Right ventricle myocardium inferior (tissue), 1 donor: Measurements from ENCODE around the gene CHMP2A. TPM values are rescaled to one million over a fixed set of nuclear protein-coding genes. Genes with fewer than 3 reads are reported as not detected.
"Not testable (repeated sequence)": the region's sequence is repeated elsewhere in the genome, so short reads cannot be mapped to it uniquely, and the experiment has no call there.

ENCODE experiments used
- ATAC-seq: fragments of 200-7000 bp; cut with Tn5 transposase; one replicate; pipeline ENCODE4 v1.9.1; 2020; ENCODE audit warnings: mild to moderate bottlenecking, moderate library complexity
- DNase-seq: peaks from one replicate; pipeline ENCODE4 v3.0.0; 2021; ENCODE audit errors: missing footprints
- intact Hi-C: fragments of 100-400 bp; cut with DNase I; formaldehyde crosslinking; loops from one replicate; pipeline ENCODE4 v1.11.0; 2022
- microRNA-seq: library from miRNA; unstranded; fragments of <30 nt; microRNA quantifications from one replicate; pipeline ENCODE4 v1.2.0, GENCODE V29; 2020
- total RNA-seq: library from RNA; stranded (reverse); fragmentation: NEBNext Ultra II Directional; extraction: Animal tissue kit (Norgen Biotek cat#: 25700); gene quantifications from one replicate; pipeline ENCODE4 v1.2.1, GENCODE V29; 2021
- donor health status: DM: no; HTN: yes; CAD: no; lungs with severe emphysema.

The CHMP2A gene
- total RNA-seq, 1 donor from 2014 or later, result 123 TPM

DNA sequence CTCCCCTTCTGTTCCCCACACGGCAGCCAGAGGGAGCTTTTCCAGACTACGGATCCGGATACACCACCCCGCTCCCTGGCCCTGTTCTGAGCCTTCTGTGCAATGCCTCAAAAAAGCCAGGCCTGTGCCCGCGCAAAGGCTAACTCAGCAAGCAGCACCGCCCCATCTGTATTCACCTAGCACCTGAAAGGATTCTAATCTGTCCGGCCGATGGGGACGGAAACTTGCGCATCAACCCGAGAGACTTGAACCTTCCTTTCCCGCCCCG is 35.9 kb downstream of the CHMP2A start:
- ATAC-seq (peak; percentile 62), DNase-seq (peak; percentile 78)
- intact Hi-C loops, result loop anchor here (2.0 kb wide), 1 partner anchor 56 kb away; no protein-coding TSS in a partner anchor

DNA sequence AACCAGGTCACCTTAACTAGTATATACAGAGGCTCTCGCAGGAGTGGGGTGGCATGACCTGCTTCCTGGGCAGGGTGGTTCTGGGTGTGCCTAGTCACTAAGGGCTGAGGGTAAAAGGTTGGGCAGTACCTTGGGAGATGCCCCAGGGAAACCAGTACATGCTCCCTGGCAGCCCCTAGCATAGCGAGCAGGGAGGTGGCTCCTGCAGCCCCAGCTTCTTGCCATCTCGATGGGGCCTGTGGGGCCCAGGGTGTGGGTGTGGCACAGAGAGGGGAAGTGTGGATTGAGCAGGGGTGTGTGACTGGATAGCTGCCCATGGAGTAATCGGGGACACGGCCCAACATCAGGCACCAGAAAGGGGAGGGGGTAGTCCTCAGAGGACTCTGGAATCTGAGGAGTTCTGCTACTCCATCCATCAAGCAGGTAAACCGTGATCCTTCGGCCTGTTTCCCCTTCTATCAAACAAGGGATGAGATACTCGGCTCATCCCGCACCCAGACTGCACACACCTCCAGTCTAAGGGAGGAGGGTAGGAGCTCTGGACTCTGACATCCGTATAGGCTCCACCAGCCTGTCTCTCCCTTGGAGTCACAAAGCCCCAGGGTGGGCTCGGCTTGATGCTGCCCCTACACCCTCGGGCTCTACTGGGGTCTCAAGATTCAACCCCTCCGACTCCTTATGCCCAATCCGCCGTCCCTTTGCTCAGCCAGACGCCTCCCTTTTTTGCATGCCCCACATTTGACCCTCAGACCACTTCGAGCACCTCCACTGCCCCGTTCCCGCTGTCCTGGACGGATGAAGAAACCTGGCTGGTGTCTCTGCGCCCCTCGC is 36.4 kb downstream of the CHMP2A start:
- intact Hi-C loops, result loop anchor here (2.0 kb wide), 1 partner anchor 56 kb away; no protein-coding TSS in a partner anchor
- ATAC-seq, result no peak
- no peak for DNase-seq

DNA sequence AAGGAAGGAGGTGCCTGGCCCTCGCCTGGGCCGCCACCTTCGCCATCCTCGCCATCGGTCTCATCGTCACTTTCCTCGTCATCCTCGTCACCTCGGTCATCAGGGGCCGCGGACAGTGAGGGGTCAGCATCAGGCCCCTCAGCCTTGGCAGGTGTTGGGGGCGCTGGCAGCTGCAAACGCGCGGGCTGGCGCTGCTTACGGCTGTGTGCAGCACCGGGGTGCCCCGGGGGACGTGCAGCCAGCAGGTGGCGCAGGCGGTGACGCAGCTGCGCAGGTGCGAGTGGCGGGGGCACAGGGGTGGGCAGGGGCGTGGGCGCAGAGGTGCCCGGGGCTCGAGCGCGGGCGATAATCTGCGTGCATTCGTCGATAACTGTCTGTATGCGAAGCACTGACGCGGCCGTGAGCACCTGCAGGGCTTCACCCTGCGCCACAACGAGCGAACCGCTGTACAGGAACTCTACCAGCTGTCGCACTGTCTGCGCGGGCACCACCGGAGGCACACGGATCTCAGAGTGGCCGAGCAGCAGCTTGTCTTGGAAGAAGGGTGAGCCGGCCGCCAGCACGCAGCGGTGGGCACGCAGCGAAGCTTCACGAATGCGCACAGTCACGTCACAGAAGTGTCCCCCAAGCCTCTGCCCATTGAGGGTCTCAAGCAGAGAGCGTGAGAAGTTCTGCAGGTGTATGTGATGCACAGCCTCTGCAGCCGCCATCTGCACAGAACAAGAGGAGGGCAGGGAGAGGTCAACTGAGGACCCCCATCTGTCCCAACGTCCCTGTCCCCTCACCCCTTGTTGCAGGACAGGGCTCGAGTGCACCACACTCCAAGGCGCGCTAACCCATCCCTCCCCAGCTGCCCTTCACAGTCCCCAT is 37.7 kb downstream of the CHMP2A start:
- intact Hi-C loops, result no loop called here
- no peak for ATAC-seq
- DNase-seq, result no peak

DNA sequence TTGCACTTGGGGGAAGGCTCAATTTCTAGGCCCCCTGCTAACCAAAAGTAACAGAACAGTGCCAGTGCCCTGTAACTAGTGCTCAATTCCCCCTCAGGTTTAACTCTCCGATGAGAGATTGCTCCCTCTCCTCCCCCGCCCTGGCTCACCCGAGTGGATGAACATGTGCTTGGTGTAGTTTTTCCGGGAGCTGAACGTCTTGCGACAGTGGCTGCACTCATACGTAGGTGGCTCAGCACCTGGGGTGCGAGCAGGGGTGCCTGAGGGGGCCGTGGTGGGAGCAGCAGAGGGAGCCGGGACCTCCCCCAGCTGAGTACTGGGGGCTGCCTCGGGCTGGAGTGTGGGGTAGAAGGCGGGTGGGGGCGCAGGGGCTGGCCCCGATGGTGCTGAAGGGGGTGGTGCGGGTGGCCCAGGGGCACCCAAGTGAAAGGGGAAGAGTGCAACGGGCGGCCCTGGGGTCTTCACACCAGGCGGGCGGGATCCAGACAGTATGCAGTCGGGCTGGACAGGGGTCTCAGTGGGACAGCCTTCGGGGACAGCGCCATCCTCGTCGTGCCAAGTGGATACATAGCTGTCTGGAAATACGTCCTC is 38.6 kb downstream of the CHMP2A start:
- ATAC-seq (no peak), DNase-seq (no peak)
- intact Hi-C loops, result no loop called here

DNA sequence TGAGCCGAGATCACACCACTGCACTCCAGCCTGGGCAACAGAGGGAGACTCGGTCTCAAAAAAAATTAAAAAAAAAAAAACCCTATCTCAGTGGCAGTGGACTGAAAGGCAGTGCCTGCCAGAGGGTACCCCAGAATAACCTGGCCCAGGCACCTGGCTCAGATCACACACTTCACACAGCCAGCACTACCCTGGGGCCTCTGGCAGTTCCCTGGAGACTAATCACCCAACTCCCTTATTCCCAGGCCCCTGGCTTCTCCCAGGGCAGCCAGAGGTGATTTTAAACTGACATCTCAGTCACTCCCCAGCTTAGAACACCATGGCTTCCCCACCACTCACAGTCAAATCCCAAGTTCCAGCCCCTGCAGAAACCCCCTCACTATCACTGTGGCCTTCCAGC is 39.6 kb downstream of the CHMP2A start:
- no peak for ATAC-seq
- no peak for DNase-seq
- intact Hi-C loops, result no loop called here

DNA sequence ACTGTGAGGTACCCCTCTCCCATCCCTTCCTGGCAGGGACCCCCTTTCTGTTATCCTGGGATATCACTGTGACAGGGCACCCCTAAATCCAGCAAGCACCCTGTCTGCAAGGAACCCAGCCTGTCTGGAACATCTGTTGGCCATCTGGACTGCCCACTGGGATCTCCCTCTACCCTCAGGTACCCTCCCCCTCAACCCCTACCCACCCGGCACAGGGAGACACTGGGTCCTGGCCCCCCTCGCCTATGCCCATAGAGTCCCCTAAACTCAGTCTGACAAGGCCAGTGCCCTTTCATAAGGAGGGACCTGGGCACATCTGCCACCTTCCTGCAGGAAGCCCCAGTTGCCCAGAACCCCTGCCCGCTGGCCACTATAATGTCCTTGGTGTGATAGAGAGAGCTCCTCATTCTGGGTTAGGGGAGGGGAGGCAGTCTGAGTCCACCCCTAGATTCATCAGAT is 40.3 kb downstream of the CHMP2A start:
- DNase-seq, result no peak
- intact Hi-C loops, result no loop called here
- no peak for ATAC-seq

DNA sequence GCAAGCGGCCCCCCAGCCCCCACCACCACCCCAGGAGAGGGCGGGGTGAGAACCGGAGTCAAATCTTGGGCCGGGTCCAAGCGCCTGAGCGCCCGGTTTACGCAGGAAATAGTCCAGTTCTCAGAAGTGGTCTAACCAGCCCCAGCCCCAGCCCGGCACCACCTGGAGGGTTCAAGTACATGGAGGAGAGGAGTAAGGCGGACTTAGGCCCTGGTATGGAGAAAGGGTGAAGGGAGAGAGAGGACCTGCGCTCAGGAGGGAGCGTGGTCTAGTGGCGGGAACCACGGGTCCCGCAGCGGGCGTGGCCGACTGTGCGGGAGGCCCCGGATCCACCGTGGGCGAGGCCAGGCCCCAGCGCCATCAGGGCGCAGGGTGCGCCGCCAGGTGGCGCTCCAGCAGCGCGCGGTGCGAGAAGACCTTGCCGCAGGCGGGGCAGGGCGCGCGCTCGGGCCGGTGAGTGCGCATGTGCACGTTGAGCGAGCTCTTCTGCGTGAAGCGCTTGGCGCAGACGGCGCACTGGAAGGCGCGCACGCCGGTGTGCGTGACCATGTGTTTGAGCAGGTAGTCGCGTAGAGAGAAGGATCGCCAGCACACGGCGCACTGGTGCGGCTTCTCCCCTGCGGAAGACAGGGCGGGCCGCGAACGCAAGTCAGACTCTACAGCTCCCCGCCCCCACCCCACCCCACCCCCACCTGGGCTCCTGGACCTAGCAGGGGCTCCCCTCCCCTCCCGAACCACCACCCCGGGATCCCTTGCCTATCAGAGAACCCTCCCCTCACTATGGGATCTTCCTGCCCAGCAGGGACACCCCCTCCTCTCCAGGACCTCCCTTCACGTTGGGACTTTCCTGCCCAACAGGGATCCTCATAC is 41.0 kb downstream of the CHMP2A start:
- ATAC-seq (peak; percentile 93), DNase-seq (peak; percentile 95)
- intact Hi-C loops, result no loop called here

DNA sequence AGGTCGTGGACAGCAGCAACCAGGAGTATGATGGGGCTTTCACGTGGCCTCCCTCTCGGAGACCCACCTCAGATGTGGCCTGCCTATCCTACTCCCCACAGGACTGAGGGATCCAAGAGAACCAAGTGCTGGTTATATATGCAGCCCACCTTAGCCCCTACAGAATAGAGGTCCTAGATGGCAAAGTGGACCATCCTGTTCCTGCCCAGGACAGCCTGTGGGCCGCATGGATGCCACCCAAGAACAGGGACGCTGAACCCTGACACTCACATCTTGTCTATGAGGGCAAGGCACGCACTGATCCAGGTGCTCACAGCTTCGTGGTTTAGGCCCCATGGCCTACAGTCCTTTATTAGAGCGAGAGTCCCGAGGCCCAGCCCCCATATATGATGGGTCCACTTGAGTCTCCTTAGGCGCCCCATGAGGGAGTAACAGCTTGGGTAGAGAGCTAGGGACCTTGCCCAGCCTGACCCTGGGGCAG is 41.7 kb downstream of the CHMP2A start:
- no peak for DNase-seq
- intact Hi-C loops, result no loop called here
- peak; percentile 2 for ATAC-seq

DNA sequence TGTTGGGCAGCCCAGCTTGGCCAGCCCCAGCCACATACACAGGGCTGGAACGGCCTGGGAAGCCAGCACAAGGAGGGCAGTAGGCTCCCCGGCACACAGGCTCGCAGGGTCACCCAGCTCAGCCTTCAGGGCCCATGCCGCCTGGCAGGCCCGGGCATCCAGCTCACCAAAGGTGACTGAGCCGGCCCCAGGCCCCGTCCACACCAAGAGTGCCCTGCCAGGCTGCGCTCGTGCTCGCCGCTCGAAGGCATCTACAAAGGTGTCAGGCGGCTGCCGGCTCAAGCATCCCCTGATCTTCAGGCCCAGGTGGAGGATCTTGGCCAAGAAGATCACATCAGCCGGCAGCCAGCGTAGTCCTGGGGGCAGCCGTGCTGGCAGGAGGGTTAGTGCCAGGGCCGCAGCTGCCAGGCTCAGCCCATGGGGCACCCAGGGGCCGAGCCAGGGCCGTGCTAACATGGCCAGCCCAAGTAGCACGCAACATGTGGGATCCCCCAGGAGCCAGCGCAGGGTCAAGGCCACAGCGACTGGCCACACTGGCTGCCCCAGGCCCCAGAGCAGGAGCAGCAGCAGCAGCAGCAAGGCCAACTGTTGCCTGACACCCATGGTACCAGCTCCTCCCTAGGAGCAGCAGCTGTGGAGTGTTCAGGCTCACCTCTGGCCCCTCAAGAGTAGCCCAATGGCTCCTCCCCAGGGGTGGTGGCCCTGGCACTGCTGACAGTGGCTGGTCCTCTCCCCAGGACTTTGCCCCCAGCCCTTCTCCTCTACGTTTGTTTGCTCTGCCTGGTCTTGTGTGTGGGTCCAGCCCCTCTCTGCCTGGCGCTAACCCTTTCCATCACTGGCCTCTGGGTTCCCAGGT is 43.3 kb downstream of the CHMP2A start, which contains the start of gene SLC27A5:
TSS of gene SLC27A5 (minus strand) at position 640 of the 856 bp plus-strand sequence. CDS start at position 603, 37 bp downstream.
- intact Hi-C loops, result no loop called here
- DNase-seq (no peak), ATAC-seq (no peak)

DNA sequence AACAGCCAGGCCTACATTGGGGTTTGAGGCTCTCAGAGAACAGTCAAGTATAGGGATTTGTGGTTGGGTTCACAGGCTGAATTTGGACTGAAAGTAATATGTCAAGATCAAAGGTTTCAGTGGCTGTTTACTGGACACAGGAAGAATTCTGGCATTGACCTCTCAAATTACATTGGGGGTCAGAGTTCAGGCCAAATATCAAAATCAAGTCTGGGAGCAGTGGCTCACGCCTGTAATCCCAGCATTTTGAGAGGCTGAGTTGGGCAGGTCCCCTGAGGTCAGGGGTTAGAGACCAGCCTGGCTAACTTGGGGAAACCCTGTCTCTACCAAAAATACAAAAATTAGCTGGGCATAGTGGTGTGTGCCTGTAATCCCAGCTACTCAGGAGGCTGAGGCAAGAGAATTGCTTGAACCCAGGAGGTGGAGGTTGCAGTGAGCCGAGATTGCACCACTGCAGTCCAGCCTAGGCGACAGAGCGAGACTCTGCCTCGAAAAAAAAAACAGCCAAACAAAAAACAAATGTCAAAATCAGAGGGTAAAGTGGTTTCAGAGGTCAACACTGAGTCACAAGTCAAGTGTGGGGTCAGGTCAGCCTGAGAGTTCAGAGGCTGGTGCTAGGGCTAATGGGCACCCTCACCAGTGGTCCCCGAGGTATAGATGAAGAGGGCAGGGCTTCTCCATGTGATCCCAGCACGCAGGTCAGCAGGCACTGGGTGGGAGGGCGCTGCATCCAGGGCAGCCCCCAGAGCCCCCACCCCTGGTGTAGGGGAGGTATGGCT is 44.6 kb downstream of the CHMP2A start:
- intact Hi-C loops, result no loop called here
- no peak for DNase-seq
- ATAC-seq, result no peak

DNA sequence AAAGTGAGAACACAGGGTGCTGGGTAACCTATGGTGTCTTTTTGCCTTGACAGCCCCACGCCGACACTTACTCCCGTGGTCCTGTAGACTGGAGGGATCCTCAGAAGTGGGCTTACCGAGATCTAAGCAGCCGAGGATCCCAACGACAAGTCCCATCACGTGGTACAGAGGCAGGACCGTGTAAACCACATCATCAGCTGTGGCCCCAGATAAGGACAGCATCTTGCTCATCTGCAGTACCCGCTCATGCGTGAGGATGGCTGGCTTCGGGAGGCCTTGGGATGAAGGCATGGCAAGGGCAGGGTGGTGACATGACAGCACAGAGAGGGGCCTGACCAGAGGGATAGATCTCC is 45.2 kb downstream of the CHMP2A start:
- DNase-seq, result no peak
- intact Hi-C loops, result no loop called here
- ATAC-seq, result no peak

DNA sequence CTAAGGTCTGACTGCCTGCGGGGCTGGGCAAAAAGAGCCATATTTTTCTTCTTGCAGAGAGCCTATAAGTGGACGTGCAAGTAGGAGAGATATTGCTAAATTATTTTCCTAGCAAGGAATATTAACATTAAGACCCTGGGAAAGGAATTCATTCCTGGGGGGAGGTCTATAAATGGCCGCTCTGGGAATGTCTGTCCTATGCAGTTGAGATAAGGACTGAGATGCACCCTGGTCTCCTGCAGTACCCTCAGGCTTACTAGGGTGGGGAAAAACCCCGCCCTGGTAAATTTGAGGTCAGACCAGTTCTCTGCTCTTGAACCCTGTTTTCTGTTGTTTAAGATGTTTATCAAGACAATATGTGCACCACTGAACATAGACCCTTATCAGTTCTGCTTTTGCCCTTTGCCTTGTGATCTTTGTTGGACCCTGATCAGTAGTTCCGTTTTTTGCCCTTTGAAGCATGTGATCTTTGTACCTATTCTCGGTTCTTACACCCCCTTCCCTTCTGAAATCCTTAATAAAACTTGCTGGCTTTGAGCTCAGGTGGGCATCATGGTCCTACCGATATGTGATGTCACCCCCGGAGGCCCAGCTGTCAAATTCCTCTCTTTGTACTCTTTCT is 47.2 kb downstream of the CHMP2A start:
- ATAC-seq, DNase-seq, intact Hi-C loops: not testable (repeated sequence)

Small RNA genes lying within 50 kb of the gene (microRNA-seq; reads per million reads assigned to microRNA genes)
- not detected for gene MIR6807

Other genes with a start within 250 kb of the CHMP2A start
- 21.7 TPM for gene ERVK3-1, start 249.7 kb downstream of the CHMP2A start, total RNA-seq
- 1.8 TPM for gene ZSCAN22, start 228.1 kb downstream of the CHMP2A start, total RNA-seq
- 3.9 TPM for gene A1BG, start 201.6 kb downstream of the CHMP2A start, total RNA-seq
- 0.19 TPM for gene ZNF497, start 192.4 kb downstream of the CHMP2A start, total RNA-seq
- gene ZNF837, start 174.1 kb downstream of the CHMP2A start, total RNA-seq, result 0.22 TPM
- 551 TPM for gene RPS5, start 167.8 kb downstream of the CHMP2A start, total RNA-seq
- gene RNF225, start 159.4 kb downstream of the CHMP2A start, total RNA-seq, result not detected
- 15.8 TPM for gene ZNF584, start 146.5 kb downstream of the CHMP2A start, total RNA-seq
- 5.1 TPM for gene ZNF132, start 115.0 kb downstream of the CHMP2A start, total RNA-seq
- 3.2 TPM for gene ZNF324B, start 103.5 kb downstream of the CHMP2A start, total RNA-seq
- gene ZNF324, start 88.0 kb downstream of the CHMP2A start, total RNA-seq, result 4.3 TPM
- 3.9 TPM for gene ZNF446, start 78.8 kb downstream of the CHMP2A start, total RNA-seq
- gene SLC27A5, start 43.1 kb downstream of the CHMP2A start, total RNA-seq, result 3.2 TPM
- 9.9 TPM for gene ZBTB45, start 35.3 kb downstream of the CHMP2A start, total RNA-seq
- 143 TPM for gene TRIM28, start 11.0 kb downstream of the CHMP2A start, total RNA-seq
- 130 TPM for gene UBE2M, start 3.5 kb upstream of the CHMP2A start, total RNA-seq
- 10.0 TPM for gene MZF1, start 18.2 kb upstream of the CHMP2A start, total RNA-seq